ENCODE data around the gene USP53. TPM values are rescaled to one million over a fixed set of nuclear protein-coding genes. Genes with fewer than 3 reads are reported as not detected.
"Not testable (repeated sequence)": the region's sequence is repeated elsewhere in the genome, so short reads cannot be mapped to it uniquely, and the experiment has no call there.

The USP53 gene
- 10 to 100 TPM; 33.9 to 41.8 TPM for total RNA-seq

DNA sequence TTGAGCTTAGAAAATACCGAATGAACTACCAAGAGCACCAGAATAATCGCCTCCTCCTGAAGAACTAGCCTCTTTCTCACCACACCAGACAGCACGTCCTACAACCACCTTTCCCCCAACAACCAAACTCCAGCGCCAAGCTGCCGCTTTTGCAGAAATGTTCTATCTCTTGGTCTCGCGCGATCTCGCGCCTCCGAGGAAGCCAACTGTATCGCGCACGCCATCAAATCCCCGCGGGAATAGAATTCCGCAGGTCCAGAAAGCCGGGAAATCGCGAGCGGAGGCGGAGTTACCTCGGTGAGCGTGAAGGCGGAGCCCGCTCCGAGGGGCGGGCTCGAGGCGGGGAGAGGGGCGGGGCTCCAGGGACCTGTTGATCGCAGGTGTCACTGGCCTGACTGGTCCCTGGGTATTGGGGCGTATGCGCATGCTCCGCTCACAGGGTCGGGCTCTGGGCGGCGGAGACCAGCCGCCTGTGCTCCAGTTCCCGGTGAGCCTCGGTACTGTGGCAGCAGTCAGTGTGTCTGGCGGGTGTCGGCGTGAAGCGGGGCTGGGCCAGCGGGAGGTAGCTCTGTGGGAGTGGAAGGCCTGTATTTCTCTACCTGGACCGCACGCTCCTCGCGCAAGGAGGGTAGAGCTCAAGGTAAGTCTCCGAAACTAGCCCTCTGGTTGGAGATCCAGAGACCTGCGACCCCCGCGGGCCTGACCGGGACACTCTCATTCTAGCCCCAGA is at the start of gene USP53:
USP53 (plus strand) TSS at position 480 of the 730 bp plus-strand sequence. CDS start 27,047 bp downstream, outside the sequence.
- Histone ChIP-seq H3K4me3 (peak within 1 kb of the TSS; percentile 83 to 86), H3K27me3 (replicated peaks; ENCODE audit: insufficient read depth) (no peaks in the 10 kb centered on the region), H3K4me1 (replicated peaks) (no peaks in the 10 kb centered on the region), H3K9me3 (no peaks in the 10 kb centered on the region), H3K27ac (peak within 1 kb of the TSS; percentile 97), H3K36me3 (no peaks in the 10 kb centered on the region)
- intact Hi-C loops (cut with DNase I) = loop anchor here (2.0 to 10.0 kb wide), 5 partner anchors 72 to 468 kb away; no protein-coding TSS in a partner anchor
- TF ChIP-seq, protein P1, sequence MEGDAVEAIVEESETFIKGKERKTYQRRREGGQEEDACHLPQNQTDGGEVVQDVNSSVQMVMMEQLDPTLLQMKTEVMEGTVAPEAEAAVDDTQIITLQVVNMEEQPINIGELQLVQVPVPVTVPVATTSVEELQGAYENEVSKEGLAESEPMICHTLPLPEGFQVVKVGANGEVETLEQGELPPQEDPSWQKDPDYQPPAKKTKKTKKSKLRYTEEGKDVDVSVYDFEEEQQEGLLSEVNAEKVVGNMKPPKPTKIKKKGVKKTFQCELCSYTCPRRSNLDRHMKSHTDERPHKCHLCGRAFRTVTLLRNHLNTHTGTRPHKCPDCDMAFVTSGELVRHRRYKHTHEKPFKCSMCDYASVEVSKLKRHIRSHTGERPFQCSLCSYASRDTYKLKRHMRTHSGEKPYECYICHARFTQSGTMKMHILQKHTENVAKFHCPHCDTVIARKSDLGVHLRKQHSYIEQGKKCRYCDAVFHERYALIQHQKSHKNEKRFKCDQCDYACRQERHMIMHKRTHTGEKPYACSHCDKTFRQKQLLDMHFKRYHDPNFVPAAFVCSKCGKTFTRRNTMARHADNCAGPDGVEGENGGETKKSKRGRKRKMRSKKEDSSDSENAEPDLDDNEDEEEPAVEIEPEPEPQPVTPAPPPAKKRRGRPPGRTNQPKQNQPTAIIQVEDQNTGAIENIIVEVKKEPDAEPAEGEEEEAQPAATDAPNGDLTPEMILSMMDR (IDR thresholded peaks at IDR 0.05) = peak in 1 of 4 experiments; percentile 48
- TF ChIP-seq POLR2AphosphoS5 (IDR thresholded peaks at IDR 0.05) = peak; percentile 96
- peak; percentile 98 for TF ChIP-seq POLR2A (IDR thresholded peaks at IDR 0.05)
- peak; percentile 99 for DNase-seq (ENCODE audit: low spot score)
- WGBS = 2% methylated on average over 51 of the region's 55 CpGs

DNA sequence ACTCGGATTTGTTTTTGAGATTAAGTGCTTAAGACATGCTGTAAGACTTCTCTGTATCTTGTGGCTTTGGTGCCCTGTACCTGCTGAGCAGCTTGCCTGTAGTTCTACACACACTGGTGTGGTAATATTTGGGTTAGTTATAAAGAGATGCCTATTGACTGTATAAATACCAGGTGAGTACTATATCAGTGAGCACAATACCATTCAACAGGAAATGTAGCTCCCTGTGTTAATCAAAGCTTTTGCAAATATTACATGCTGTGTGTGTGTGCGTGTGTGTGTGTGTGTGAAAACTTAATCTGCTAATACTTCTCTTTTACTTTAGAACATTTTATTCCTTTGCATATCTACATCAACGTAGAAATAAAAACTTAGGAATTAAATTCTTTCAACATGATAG is 46.7 kb upstream of the USP53 start:
- no peaks in the 10 kb centered on the region for H3K36me3 ChIP-seq
- no peak for DNase-seq (ENCODE audit: low spot score)

GRCh38 chr4:119170195-119170594 is 42.3 kb upstream of the USP53 start:
- no peak overlapping the region for H3K27ac ChIP-seq
- no peak for TF ChIP-seq POLR2A (IDR thresholded peaks at IDR 0.05)
- TF ChIP-seq, protein P1 (IDR thresholded peaks at IDR 0.05) = no peak
- no peak overlapping the region for H3K4me3 ChIP-seq
- DNase-seq (ENCODE audit: low spot score) = no peak
- no peaks in the 10 kb centered on the region for H3K4me1 ChIP-seq (replicated peaks)
- no peaks in the 10 kb centered on the region for H3K9me3 ChIP-seq
- no peaks in the 10 kb centered on the region for H3K36me3 ChIP-seq
- intact Hi-C loops (cut with DNase I) = no loop called here
- no peaks in the 10 kb centered on the region for H3K27me3 ChIP-seq (replicated peaks; ENCODE audit: insufficient read depth)

More for the DNA sequence above, 46.7 kb upstream of the USP53 start:
- TF ChIP-seq POLR2A (IDR thresholded peaks at IDR 0.05) = no peak
- Histone ChIP-seq H3K9me3 (no peaks in the 10 kb centered on the region), H3K27ac (no peak overlapping the region), H3K4me1 (replicated peaks) (no peaks in the 10 kb centered on the region), H3K4me3 (no peak overlapping the region), H3K27me3 (replicated peaks; ENCODE audit: insufficient read depth) (no peaks in the 10 kb centered on the region)
- intact Hi-C loops (cut with DNase I) = no loop called here
- WGBS = 96% methylated on average over 3 of the region's 3 CpGs

- Histone ChIP-seq H3K9me3 (no peaks in the 10 kb centered on the region), H3K36me3 (no peaks in the 10 kb centered on the region), H3K27ac (no peak overlapping the region), H3K4me1 (replicated peaks) (no peaks in the 10 kb centered on the region), H3K4me3 (no peak overlapping the region), H3K27me3 (replicated peaks; ENCODE audit: insufficient read depth) (no peaks in the 10 kb centered on the region)
- DNase-seq (ENCODE audit: low spot score) = no peak
- TF ChIP-seq POLR2AphosphoS5 (IDR thresholded peaks at IDR 0.05) (no peak), POLR2A (IDR thresholded peaks at IDR 0.05) (no peak)
- TF ChIP-seq, protein P1 (IDR thresholded peaks at IDR 0.05) = no peak
- WGBS = 85% methylated on average over 7 of the region's 7 CpGs
- intact Hi-C loops (cut with DNase I) = no loop called here
These were observed 40.3 kb upstream of the USP53 start for GRCh38 chr4:119172223-119172622.

DNA sequence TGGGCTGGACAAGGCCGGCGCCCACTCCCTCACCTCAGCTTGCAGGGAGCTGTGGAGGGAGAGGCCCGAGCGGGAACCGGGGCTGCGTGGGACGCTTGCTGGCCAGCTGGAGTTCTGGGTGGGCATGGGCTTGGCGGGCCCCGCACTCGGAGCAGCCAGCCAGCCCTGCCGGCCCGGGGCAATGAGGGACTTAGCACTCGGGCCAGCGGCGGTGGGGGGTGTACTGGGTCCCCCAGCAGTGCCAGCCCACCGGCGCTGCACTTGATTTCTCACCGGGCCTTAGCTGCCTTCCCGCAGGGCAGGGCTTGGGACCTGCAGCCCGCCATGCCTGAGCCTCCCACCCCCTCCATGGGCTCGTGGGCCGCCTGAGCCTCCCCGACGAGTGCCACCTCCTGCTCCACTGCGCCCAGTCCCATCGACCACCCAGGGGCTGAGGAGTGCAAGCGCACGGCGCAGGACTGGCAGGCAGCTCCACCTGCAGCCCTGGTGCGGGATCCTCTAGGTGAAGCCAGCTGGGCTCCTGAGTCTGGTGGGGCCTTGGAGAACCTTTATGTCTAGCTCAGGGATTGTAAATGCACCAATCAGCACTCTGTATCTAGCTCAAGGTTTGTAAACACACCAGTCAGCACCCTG is 38.7 kb upstream of the USP53 start:
- H3K9me3 ChIP-seq; H3K27me3 ChIP-seq (replicated peaks; ENCODE audit: insufficient read depth): not testable (repeated sequence)

More for the DNA sequence above, 38.7 kb upstream of the USP53 start:
- DNase-seq (ENCODE audit: low spot score); intact Hi-C loops (cut with DNase I); H3K4me3 ChIP-seq; H3K36me3 ChIP-seq; H3K4me1 ChIP-seq (replicated peaks); H3K27ac ChIP-seq: not testable (repeated sequence)
- 96% methylated on average over 5 of the region's 30 CpGs for WGBS
